Transverse colon (tissue), 4 donors: ENCODE results near the gene LILRB2. TPM values are rescaled to one million over a fixed set of nuclear protein-coding genes. Genes with fewer than 3 reads are reported as not detected.
"Not testable (repeated sequence)": the region's sequence is repeated elsewhere in the genome, so short reads cannot be mapped to it uniquely, and the experiment has no call there.

ENCODE experiments used
- DNase-seq: peaks from one replicate; pipeline ENCODE4 v3.0.0-alpha.2; 2019
- H3K27ac ChIP-seq, 4 donors: fragments of 200-600 bp; sonication (generic); 2 replicates each; pipeline ENCODE4 v1.5.1; 2016 to 2018; ENCODE audit warnings: inconsistent platforms in 4 of 4
- H3K27me3 ChIP-seq: fragments of 200-600 bp; sonication (generic); 2 replicates; pipeline ENCODE4 v1.5.1; 2017; ENCODE audit warnings: inconsistent platforms
- H3K36me3 ChIP-seq, 4 donors: fragments of 200-600 bp; sonication (generic); 2 replicates each; pipeline ENCODE4 v1.5.1; 2017 to 2019; ENCODE audit warnings: inconsistent platforms in 4 of 4
- H3K4me1 ChIP-seq, 4 donors: fragments of 200-600 bp; sonication (generic); 2 replicates each; pipeline ENCODE4 v1.5.1; 2017 to 2020; ENCODE audit warnings: inconsistent platforms in 4 of 4
- H3K4me3 ChIP-seq, 4 donors: fragments of 200-600 bp; sonication (generic); 1 replicate in 1 of 4; 2 replicates in 3 of 4; pipeline versions ENCODE4 v1.5.1 to v1.6.1; 2017 to 2019; ENCODE audit warnings: inconsistent platforms in 4 of 4
- H3K9me3 ChIP-seq, 2 donors: fragments of 200-600 bp; sonication (generic); 2 replicates each; pipeline ENCODE4 v1.5.1; 2017 to 2019; ENCODE audit warnings: inconsistent platforms in 2 of 2
- CTCF ChIP-seq, 5 experiments: fragments of 200-600 bp in 3 of 5; fragments of 450-650 bp in 2 of 5; sonication (generic) in 3 of 5; IDR thresholded peaks; 1 replicate in 2 of 5; 2 replicates in 3 of 5; pipeline ENCODE4 v1.5.1; 2016 to 2017; ENCODE audit warnings: antibody characterized with exemption in 5 of 5, inconsistent platforms in 3 of 5, mild to moderate bottlenecking in 2 of 5, moderate library complexity in 1 of 5
- EP300 ChIP-seq: sonication (generic); formaldehyde crosslinking; IDR thresholded peaks from one replicate; pipeline ENCODE4 v1.6.1; 2017; ENCODE audit warnings: antibody characterized with exemption, low read depth
- POLR2A ChIP-seq: fragments of 450-650 bp; IDR thresholded peaks from one replicate; pipeline ENCODE4 v1.6.1; 2016; ENCODE audit warnings: antibody characterized with exemption, mild to moderate bottlenecking, moderate library complexity
- POLR2AphosphoS5 ChIP-seq, 3 donors: sonication (generic); formaldehyde crosslinking; IDR thresholded peaks; one replicate each; pipeline ENCODE4 v1.6.1; 2016; ENCODE audit warnings: antibody characterized with exemption in 3 of 3
- WGBS, 2 donors: methylation state at CpG; one replicate each; pipeline ENCODE4 v1.1.5; 2018; ENCODE audit warnings: low coverage in 1 of 2; 5-methylcytosine and 5-hydroxymethylcytosine counted together
- in situ Hi-C, 4 donors: fragments of 200-750 bp; cut with MboI; loops; one replicate each; pipeline versions ENCODE4 v1.15.0 to v1.15.1; 2017; ENCODE audit warnings: low sequenced_read_pairs in 3 of 4, low pct_ligation_motif_present in 1 of 4, low pct_unique_long_range_greater_than_20kb in 1 of 4
- intact Hi-C: fragments of 100-400 bp; cut with DNase I; formaldehyde crosslinking; loops from one replicate; pipeline ENCODE4 v1.15.1; 2023; ENCODE audit warnings: low total_unique reads
- total RNA-seq, 4 donors: library from RNA; depleted of rRNA; stranded (reverse); fragments of >200 nt; gene quantifications; one replicate each; pipeline ENCODE4 v1.1.0, GENCODE V29; 2016

Gene LILRB2
- total RNA-seq, 4 donors from 2014 or later: 1.6 to 3.4 (median 2.1) TPM

DNA sequence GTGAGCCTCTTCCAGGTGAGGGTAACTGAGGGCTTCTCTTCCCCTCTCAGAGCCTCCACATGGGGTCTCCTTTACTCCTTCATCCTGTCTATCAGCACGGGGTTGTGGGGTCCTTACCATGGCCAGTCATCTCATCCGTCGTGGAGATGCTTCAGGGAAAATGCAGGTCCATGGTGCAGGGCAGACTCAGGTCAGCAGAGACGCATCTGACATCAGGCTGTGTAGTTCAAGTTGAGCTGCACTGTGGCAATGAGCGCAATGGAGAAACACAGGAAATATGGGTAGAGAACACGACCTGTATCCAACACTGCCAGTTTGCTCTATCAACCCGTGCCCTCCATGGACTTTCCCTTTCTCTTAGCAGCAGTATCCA is 18.2 kb upstream of the LILRB2 start:
- no peak for TF ChIP-seq POLR2A
- in situ Hi-C loops: no loop called here
- no peak overlapping the region for H3K27ac ChIP-seq
- H3K9me3 ChIP-seq: no peaks in the 10 kb centered on the region
- no peak for DNase-seq
- intact Hi-C loops: no loop called here
- no peaks in the 10 kb centered on the region for H3K27me3 ChIP-seq
- H3K36me3 ChIP-seq: no peaks in the 10 kb centered on the region
- WGBS, 2 donors: 27 to 54% methylated on average over 3 to 7 of the region's 7 CpGs
- H3K4me3 ChIP-seq: no peak overlapping the region
- H3K4me1 ChIP-seq: no peaks in the 10 kb centered on the region

GRCh38 chr19:54298357-54299125 is 17.6 kb upstream of the LILRB2 start:
- Histone ChIP-seq H3K4me1 (no peaks in the 10 kb centered on the region), H3K27me3 (no peaks in the 10 kb centered on the region), H3K9me3 (no peaks in the 10 kb centered on the region), H3K36me3 (no peaks in the 10 kb centered on the region), H3K27ac (no peak overlapping the region), H3K4me3 (no peak overlapping the region)
- 58% methylated on average over 4 of the region's 4 CpGs; no CpG with 5 or more reads in 1 of the 2 donors for WGBS, 2 donors
- TF ChIP-seq POLR2AphosphoS5 (IDR thresholded peaks at IDR 0.05): no peak
- TF ChIP-seq EP300: no peak
- no peak for TF ChIP-seq CTCF (IDR thresholded peaks at IDR 0.05)
- no peak for TF ChIP-seq POLR2A
- in situ Hi-C loops: no loop called here
- no peak for DNase-seq
- intact Hi-C loops: no loop called here

GRCh38 chr19:54297759-54298305 is 16.9 kb upstream of the LILRB2 start:
- no peak overlapping the region for H3K27ac ChIP-seq
- no peak overlapping the region for H3K4me3 ChIP-seq
- in situ Hi-C loops: no loop called here
- H3K9me3 ChIP-seq: no peaks in the 10 kb centered on the region
- H3K36me3 ChIP-seq: no peaks in the 10 kb centered on the region
- WGBS, 2 donors: 39% methylated on average over 7 of the region's 7 CpGs; no CpG with 5 or more reads in 1 of the 2 donors
- no peak for TF ChIP-seq POLR2A
- no peak for TF ChIP-seq EP300
- TF ChIP-seq CTCF (IDR thresholded peaks at IDR 0.05): no peak
- no peak for TF ChIP-seq POLR2AphosphoS5 (IDR thresholded peaks at IDR 0.05)
- H3K27me3 ChIP-seq: no peaks in the 10 kb centered on the region
- DNase-seq: no peak
- intact Hi-C loops: no loop called here
- H3K4me1 ChIP-seq: no peaks in the 10 kb centered on the region

DNA sequence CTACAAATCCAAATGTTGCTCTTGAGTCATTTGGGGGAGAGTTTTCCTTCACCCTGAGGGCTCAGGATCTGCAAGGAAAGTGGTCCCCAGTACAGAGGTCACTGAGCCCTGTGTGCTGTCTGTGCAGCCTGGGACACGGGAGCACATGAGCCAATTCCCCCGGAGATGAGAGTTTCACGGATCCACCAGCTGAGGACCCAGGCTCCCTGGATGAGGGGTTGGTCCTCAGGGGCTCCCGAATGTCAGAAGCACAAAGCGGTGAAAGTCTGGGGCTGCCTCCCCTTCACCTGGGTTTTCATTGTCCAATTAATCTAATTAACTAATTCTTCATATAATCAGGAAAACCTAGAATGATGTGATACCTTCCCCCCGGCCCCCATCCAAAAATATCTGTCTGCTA is 13.6 kb upstream of the LILRB2 start:
- no peaks in the 10 kb centered on the region for H3K36me3 ChIP-seq
- H3K9me3 ChIP-seq: no peaks in the 10 kb centered on the region
- no peak overlapping the region for H3K27ac ChIP-seq
- WGBS, 2 donors: 82 to 85% methylated on average over 2 to 6 of the region's 6 CpGs
- TF ChIP-seq POLR2A (no peak), EP300 (no peak), CTCF (IDR thresholded peaks at IDR 0.05) (no peak), POLR2AphosphoS5 (IDR thresholded peaks at IDR 0.05) (no peak)
- H3K4me1 ChIP-seq: no peaks in the 10 kb centered on the region
- intact Hi-C loops: loop anchor here (5.0 kb wide), 1 partner anchor 517 kb away; no protein-coding TSS in a partner anchor
- no peak overlapping the region for H3K4me3 ChIP-seq
- no peak for DNase-seq
- in situ Hi-C loops: no loop called here
- H3K27me3 ChIP-seq: no peaks in the 10 kb centered on the region

- intact Hi-C loops: not testable (repeated sequence)
Observed at GRCh38 chr19:54289160-54289559, 8.2 kb upstream of the LILRB2 start.

More at GRCh38 chr19:54289160-54289559, 8.2 kb upstream of the LILRB2 start:
- H3K36me3 ChIP-seq, H3K9me3 ChIP-seq, H3K4me3 ChIP-seq, H3K27me3 ChIP-seq, in situ Hi-C loops, H3K27ac ChIP-seq, DNase-seq, H3K4me1 ChIP-seq: not testable (repeated sequence)
- 58 to 80% methylated on average over 6 to 8 of the region's 8 CpGs for WGBS, 2 donors
